ENCODE results near the gene PDSS1. TPM values are rescaled to one million over a fixed set of nuclear protein-coding genes. Genes with fewer than 3 reads are reported as not detected.

Gene PDSS1
- polyA plus RNA-seq, 1 donor from 2014 or later, result 13.0 TPM

DNA sequence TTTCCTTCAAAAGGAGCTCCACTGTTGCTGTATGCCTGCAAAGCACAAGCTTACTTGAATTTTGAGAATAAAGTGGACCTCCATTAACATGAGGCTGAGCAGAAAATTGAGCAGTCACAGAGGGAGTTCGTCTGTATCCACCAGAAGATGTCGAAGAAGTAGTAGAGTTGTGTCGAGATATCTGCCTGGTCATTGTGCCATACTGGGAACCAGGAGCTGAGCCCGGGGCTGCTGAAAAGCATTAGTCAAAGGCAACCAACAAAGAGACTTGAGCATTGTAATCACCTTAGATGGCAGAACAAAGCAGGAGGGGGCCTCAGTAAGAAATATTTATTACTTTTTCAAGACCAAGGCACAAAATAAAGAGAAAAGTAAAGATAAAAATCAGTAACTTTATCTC lies 61.5 kb downstream of the PDSS1 start:
- Histone ChIP-seq H3K27ac (ENCODE audit: low read length) (no peak overlapping the region), H3K9me2 (ENCODE audit: insufficient read depth, low read length) (no peaks in the 10 kb centered on the region), H3K4me3 (ENCODE audit: low read length) (no peak overlapping the region), H3K9me3 (ENCODE audit: low read length) (no peaks in the 10 kb centered on the region), H3K79me2 (replicated peaks; ENCODE audit: insufficient read depth, low read length) (no peaks in the 10 kb centered on the region), H3K9ac (ENCODE audit: low read length) (no peak overlapping the region), H4K20me1 (ENCODE audit: insufficient read depth) (no peaks in the 10 kb centered on the region), H3K4me2 (ENCODE audit: low read length) (no peak overlapping the region), H3K36me3 (ENCODE audit: insufficient read depth, low read length) (no peaks in the 10 kb centered on the region), H3F3A (ENCODE audit: insufficient read depth, low read length, poor library complexity, severe bottlenecking) (no peaks in the 10 kb centered on the region), H3K27me3 (ENCODE audit: insufficient read depth, low read depth, low read length) (no peaks in the 10 kb centered on the region), H2AFZ (ENCODE audit: low read depth, low read length) (no peak overlapping the region)
- TF ChIP-seq SMC3 (conservative IDR thresholded peaks at IDR 0.05; ENCODE audit: poor library complexity), result no peak
- TF ChIP-seq, protein P1, sequence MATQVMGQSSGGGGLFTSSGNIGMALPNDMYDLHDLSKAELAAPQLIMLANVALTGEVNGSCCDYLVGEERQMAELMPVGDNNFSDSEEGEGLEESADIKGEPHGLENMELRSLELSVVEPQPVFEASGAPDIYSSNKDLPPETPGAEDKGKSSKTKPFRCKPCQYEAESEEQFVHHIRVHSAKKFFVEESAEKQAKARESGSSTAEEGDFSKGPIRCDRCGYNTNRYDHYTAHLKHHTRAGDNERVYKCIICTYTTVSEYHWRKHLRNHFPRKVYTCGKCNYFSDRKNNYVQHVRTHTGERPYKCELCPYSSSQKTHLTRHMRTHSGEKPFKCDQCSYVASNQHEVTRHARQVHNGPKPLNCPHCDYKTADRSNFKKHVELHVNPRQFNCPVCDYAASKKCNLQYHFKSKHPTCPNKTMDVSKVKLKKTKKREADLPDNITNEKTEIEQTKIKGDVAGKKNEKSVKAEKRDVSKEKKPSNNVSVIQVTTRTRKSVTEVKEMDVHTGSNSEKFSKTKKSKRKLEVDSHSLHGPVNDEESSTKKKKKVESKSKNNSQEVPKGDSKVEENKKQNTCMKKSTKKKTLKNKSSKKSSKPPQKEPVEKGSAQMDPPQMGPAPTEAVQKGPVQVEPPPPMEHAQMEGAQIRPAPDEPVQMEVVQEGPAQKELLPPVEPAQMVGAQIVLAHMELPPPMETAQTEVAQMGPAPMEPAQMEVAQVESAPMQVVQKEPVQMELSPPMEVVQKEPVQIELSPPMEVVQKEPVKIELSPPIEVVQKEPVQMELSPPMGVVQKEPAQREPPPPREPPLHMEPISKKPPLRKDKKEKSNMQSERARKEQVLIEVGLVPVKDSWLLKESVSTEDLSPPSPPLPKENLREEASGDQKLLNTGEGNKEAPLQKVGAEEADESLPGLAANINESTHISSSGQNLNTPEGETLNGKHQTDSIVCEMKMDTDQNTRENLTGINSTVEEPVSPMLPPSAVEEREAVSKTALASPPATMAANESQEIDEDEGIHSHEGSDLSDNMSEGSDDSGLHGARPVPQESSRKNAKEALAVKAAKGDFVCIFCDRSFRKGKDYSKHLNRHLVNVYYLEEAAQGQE (IDR thresholded peaks at IDR 0.05; ENCODE audit: borderline replicate concordance), result no peak
- TF ChIP-seq EP300 (conservative IDR thresholded peaks at IDR 0.05; ENCODE audit: poor library complexity, severe bottlenecking), result no peak
- TF ChIP-seq RAD21 (conservative IDR thresholded peaks at IDR 0.05), result no peak
- TF ChIP-seq TAF1 (IDR thresholded peaks at IDR 0.05; ENCODE audit: low read depth), result no peak
- TF ChIP-seq POLR2AphosphoS5 (IDR thresholded peaks at IDR 0.05), result no peak
- no peak for TF ChIP-seq EZH2 (IDR thresholded peaks at IDR 0.05; ENCODE audit: borderline replicate concordance, insufficient read depth, low read length, poor library complexity, severe bottlenecking)
- TF ChIP-seq CTCF (IDR thresholded peaks at IDR 0.05; ENCODE audit: poor library complexity, severe bottlenecking), result no peak
- no peak for TF ChIP-seq MXI1 (conservative IDR thresholded peaks at IDR 0.05; ENCODE audit: poor library complexity, severe bottlenecking)

DNA sequence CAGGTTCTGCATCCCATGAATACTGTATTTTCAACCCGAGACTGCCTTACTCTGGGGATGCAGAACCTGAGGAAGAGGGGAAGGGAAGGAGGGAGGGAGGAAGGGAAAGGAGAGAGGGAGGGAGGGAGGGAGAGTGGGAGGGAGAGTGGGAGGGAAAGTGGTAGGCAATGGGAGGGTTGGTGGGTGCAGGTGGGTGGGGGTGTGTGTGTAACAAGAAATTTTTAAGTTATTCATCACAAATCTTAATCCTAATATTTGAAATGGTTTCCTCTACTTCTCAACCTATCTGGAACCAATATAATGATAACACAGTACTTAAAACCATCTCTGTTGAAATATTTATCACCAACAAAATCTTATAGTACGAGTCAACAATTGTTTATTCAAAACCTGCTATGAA lies 68.0 kb downstream of the PDSS1 start:
- TF ChIP-seq, protein P1 (IDR thresholded peaks at IDR 0.05; ENCODE audit: borderline replicate concordance), result no peak
- TF ChIP-seq EP300 (conservative IDR thresholded peaks at IDR 0.05; ENCODE audit: poor library complexity, severe bottlenecking) (no peak), TAF1 (IDR thresholded peaks at IDR 0.05; ENCODE audit: low read depth) (no peak)
- Histone ChIP-seq H3K9me2 (ENCODE audit: insufficient read depth, low read length) (no peaks in the 10 kb centered on the region), H4K20me1 (ENCODE audit: insufficient read depth) (no peaks in the 10 kb centered on the region), H3K4me3 (ENCODE audit: low read length) (no peak overlapping the region), H3K9ac (ENCODE audit: low read length) (no peak overlapping the region), H3K27ac (ENCODE audit: low read length) (no peak overlapping the region), H3K36me3 (ENCODE audit: insufficient read depth, low read length) (no peaks in the 10 kb centered on the region), H2AFZ (ENCODE audit: low read depth, low read length) (no peak overlapping the region), H3K9me3 (ENCODE audit: low read length) (no peaks in the 10 kb centered on the region), H3K4me2 (ENCODE audit: low read length) (no peak overlapping the region), H3F3A (ENCODE audit: insufficient read depth, low read length, poor library complexity, severe bottlenecking) (no peaks in the 10 kb centered on the region), H3K79me2 (replicated peaks; ENCODE audit: insufficient read depth, low read length) (no peaks in the 10 kb centered on the region), H3K27me3 (ENCODE audit: insufficient read depth, low read depth, low read length) (no peaks in the 10 kb centered on the region)
